Heart left ventricle (tissue), 16 donors: ENCODE results near the gene BAZ1B. TPM values are rescaled to one million over a fixed set of nuclear protein-coding genes. Genes with fewer than 3 reads are reported as not detected.
A peak's percentile ranks its signal among the peaks of the same experiment; 100 is the strongest.
"Not testable (repeated sequence)": the region's sequence is repeated elsewhere in the genome, so short reads cannot be mapped to it uniquely, and the experiment has no call there.

Experiments
- ATAC-seq, 4 donors: fragments of 200-7000 bp; cut with Tn5 transposase; one replicate each; pipeline ENCODE4 v1.9.1; 2020 to 2022; ENCODE audit warnings: moderate library complexity in 4 of 4, mild to moderate bottlenecking in 3 of 4, moderate number of reproducible peaks in 1 of 4
- DNase-seq, 5 donors: peaks; one replicate each; pipeline ENCODE4 v3.0.0-alpha.2; 2020
- H3K27ac ChIP-seq, 12 donors: fragments of 200-600 bp; sonication (generic) in 4 of 12; one replicate each; pipeline versions ENCODE4 v1.5.0 to v1.8.0; 2016 to 2022; ENCODE audit warnings: mild to moderate bottlenecking in 2 of 12
- H3K27me3 ChIP-seq, 9 donors: fragments of 200-600 bp; sonication (generic) in 2 of 9; one replicate each; pipeline versions ENCODE4 v1.5.1 to v1.8.0; 2016 to 2022; ENCODE audit warnings: mild to moderate bottlenecking in 3 of 9
- H3K36me3 ChIP-seq, 9 donors: fragments of 200-600 bp; sonication (generic) in 2 of 9; one replicate each; pipeline versions ENCODE4 v1.5.0 to v1.8.0; 2018 to 2022; ENCODE audit warnings: mild to moderate bottlenecking in 2 of 9
- H3K4me1 ChIP-seq, 12 donors: fragments of 200-600 bp; sonication (generic) in 4 of 12; one replicate each; pipeline versions ENCODE4 v1.5.0 to v1.8.0; 2016 to 2022; ENCODE audit warnings: mild to moderate bottlenecking in 3 of 12
- H3K4me3 ChIP-seq, 12 donors: fragments of 200-600 bp; sonication (generic) in 4 of 12; one replicate each; pipeline versions ENCODE4 v1.5.0 to v1.8.0; 2017 to 2022; ENCODE audit warnings: mild to moderate bottlenecking in 9 of 12, moderate library complexity in 4 of 12
- H3K9me3 ChIP-seq, 12 donors: fragments of 200-600 bp; sonication (generic) in 4 of 12; one replicate each; pipeline versions ENCODE4 v1.5.0 to v1.8.0; 2016 to 2022; ENCODE audit warnings: mild to moderate bottlenecking in 1 of 12
- CTCF ChIP-seq, 12 donors: fragments of 200-600 bp; sonication (generic) in 4 of 12; IDR thresholded peaks; one replicate each; pipeline versions ENCODE4 v1.5.0 to v1.8.0; 2018 to 2022; ENCODE audit warnings: antibody characterized with exemption in 12 of 12, mild to moderate bottlenecking in 5 of 12
- POLR2A ChIP-seq, 2 donors: fragments of 450-650 bp; IDR thresholded peaks; one replicate each; pipeline ENCODE4 v1.6.1; 2017; ENCODE audit warnings: antibody characterized with exemption in 2 of 2, mild to moderate bottlenecking in 2 of 2, moderate library complexity in 2 of 2
- WGBS, 4 donors: extraction: QIAGEN DNeasy Blood & Tissue Kit in 2 of 4; methylation state at CpG; one replicate each; pipeline versions ENCODE4 v1.1.5 to v1.1.7; 2013 to 2018; 5-methylcytosine and 5-hydroxymethylcytosine counted together
- intact Hi-C, 10 donors: fragments of 100-400 bp; cut with DNase I; formaldehyde crosslinking; loops; one replicate each; pipeline versions ENCODE4 v1.11.1 to v1.14.2; 2022
- polyA plus RNA-seq, 2 donors: library from polyadenylated mRNA; stranded (reverse); fragments of 200-250 nt; gene quantifications; one replicate each; pipeline ENCODE4 v1.2.3, GENCODE V29; 2013
- total RNA-seq, 9 donors: library from RNA; depleted of rRNA in 2 of 9; stranded (reverse); fragments of >200 nt in 2 of 9; fragmentation: NEBNext Ultra II Directional in 3 of 9; extraction: Animal tissue kit (Norgen Biotek cat#: 25700) in 3 of 9; gene quantifications; one replicate each; pipeline versions ENCODE4 v1.1.0 to v1.2.4, GENCODE V29; 2016 to 2023
- donor health status: ischemic (EF 13 %, LVEDD 7.1; RV severe dilation, severe dysfunction).
- donor health status: healthy with polysubstance abuse.
- donor health status: DM: no; HTN: yes; CAD: no.
- donor health status: DM: no; HTN: no; CAD: no.
- donor health status: ischemic (EF 25% LVEDD 6.9; RV normal size, moderate dysfunction).
- donor health status: ischemic (EF 25% LVEDD 5.7; RV mildly dilated, moderate dysfunction).
- donor health status: healthy.
- donor health status: DM: yes; HTN: yes; CAD: no.
- donor health status: ischemic (EF 35%, LVEDD 5.7; RV mildly dilated, moderate dysfunction).
- donor health status: nonischemic (EF 11% LVEDD 7.7; RV severe dilation, severe dysfunction).
- donor health status: DM: yes; HTN: yes; CAD: no.
- donor health status: PGD.
- donor health status: ischemic (EF 29% LVEDD 5.4; RV normal size, mild dysfunction).
- donor health status: nonischemic (EF 23%, LVEDD 6.1; RV moderate dilation, normal function).

BAZ1B gene
- total and polyA plus RNA-seq, 11 donors = 19.0 to 45.0 (median 37.4) TPM

- Histone ChIP-seq H3K27me3 (no peaks in the 10 kb centered on the region), H3K36me3 (peaks cover 0 to 100% (median 99%) of the 10 kb centered on the region in 9 donors), H3K9me3 (no peaks in the 10 kb centered on the region), H3K4me3 (no peak overlapping the region), H3K27ac (no peak overlapping the region), H3K4me1 (peaks cover 0 to 4% (median 0%) of the 10 kb centered on the region in 12 donors)
- ATAC-seq (no peak), DNase-seq (no peak)
- 93 to 95% (median 94%) methylated on average over 5 of the region's 5 CpGs for WGBS, 4 donors
- intact Hi-C loops = no loop called here
- TF ChIP-seq POLR2A (IDR thresholded peaks at IDR 0.05) (no peak), CTCF (IDR thresholded peaks at IDR 0.05) (no peak)
Observed at GRCh38 chr7:73503229-73503628, 18.9 kb downstream of the BAZ1B start.

DNA sequence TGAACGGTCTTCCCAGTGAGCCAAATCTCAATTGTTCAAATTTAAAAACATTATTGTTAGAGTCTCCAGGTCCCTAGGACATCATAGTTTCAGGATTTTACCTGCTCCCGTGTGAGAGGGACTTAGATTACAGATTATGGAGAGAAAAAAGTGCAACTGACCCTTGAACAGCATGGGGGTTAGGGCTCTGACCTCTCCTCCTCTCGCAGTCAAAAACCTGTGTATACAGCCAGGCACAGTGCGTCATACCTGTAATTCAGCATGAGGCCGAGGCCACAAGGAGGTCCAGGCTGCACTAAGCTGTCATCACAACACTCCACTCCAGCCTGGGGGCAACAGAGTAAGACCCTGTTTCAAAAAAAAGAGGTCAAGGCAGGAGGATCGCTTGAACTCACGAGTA, 25.5 kb downstream of the BAZ1B start:
- Histone ChIP-seq H3K4me1 (no peaks in the 10 kb centered on the region), H3K36me3 (peaks cover 0 to 100% (median 100%) of the 10 kb centered on the region in 9 donors), H3K27ac (no peak overlapping the region), H3K27me3 (no peaks in the 10 kb centered on the region), H3K9me3 (no peaks in the 10 kb centered on the region), H3K4me3 (no peak overlapping the region)
- WGBS, 4 donors = 93% methylated on average over 7 of the region's 7 CpGs
- ATAC-seq (peak in 2 of 4 donors; percentile 29 to 31), DNase-seq (no peak)
- intact Hi-C loops = no loop called here
- TF ChIP-seq CTCF (IDR thresholded peaks at IDR 0.05) (no peak), POLR2A (IDR thresholded peaks at IDR 0.05) (no peak)

DNA sequence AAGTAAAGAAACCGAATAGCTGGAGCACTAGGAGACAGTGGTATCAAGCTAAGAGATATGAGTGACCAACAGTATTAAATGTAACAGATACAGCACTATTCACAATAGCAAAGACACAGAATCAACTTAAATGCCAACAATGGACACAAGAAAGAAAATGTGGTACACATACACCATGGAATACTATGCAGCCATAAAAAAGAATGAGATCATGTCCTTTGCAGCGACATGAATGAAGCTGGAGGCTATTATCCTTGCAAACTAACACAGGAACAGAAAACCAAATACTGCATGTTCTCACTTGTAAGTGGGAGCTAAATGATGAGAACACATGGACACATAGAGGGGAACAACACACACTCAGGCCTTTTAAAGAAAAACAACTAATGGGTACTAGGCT, 26.6 kb downstream of the BAZ1B start:
- H3K9me3 ChIP-seq, intact Hi-C loops, DNase-seq, ATAC-seq, H3K4me1 ChIP-seq, H3K27ac ChIP-seq, H3K27me3 ChIP-seq, H3K4me3 ChIP-seq: not testable (repeated sequence)
- peaks cover 0 to 100% (median 100%) of the 10 kb centered on the region in 9 donors for H3K36me3 ChIP-seq
- WGBS, 4 donors = 93 to 97% (median 95%) methylated on average over 2 of the region's 2 CpGs

- no peak overlapping the region for H3K4me3 ChIP-seq
- DNase-seq (no peak), ATAC-seq (no peak)
- TF ChIP-seq CTCF (IDR thresholded peaks at IDR 0.05) (no peak), POLR2A (IDR thresholded peaks at IDR 0.05) (no peak)
- H3K36me3 ChIP-seq = peaks cover 0 to 100% (median 99%) of the 10 kb centered on the region in 9 donors
- no peak overlapping the region for H3K27ac ChIP-seq
- no peaks in the 10 kb centered on the region for H3K27me3 ChIP-seq
- H3K4me1 ChIP-seq = no peaks in the 10 kb centered on the region
- intact Hi-C loops = no loop called here
- H3K9me3 ChIP-seq = no peaks in the 10 kb centered on the region
Observed at GRCh38 chr7:73489976-73490375, 32.1 kb downstream of the BAZ1B start.

- Histone ChIP-seq H3K4me1 (peaks cover 0 to 8% (median 0%) of the 10 kb centered on the region in 12 donors), H3K27me3 (no peaks in the 10 kb centered on the region), H3K4me3 (no peak overlapping the region), H3K9me3 (no peaks in the 10 kb centered on the region), H3K36me3 (peaks cover 0 to 100% (median 97%) of the 10 kb centered on the region in 9 donors), H3K27ac (no peak overlapping the region)
- ATAC-seq = no peak
- WGBS, 4 donors = 95 to 100% (median 98%) methylated on average over 1 of the region's 1 CpG
- intact Hi-C loops = no loop called here
- TF ChIP-seq CTCF (IDR thresholded peaks at IDR 0.05) = no peak
- TF ChIP-seq POLR2A (IDR thresholded peaks at IDR 0.05) = no peak
- no peak for DNase-seq
Observed at GRCh38 chr7:73487486-73487885, 34.6 kb downstream of the BAZ1B start.
